ENCODE data around the gene DNAJB6.

DNA sequence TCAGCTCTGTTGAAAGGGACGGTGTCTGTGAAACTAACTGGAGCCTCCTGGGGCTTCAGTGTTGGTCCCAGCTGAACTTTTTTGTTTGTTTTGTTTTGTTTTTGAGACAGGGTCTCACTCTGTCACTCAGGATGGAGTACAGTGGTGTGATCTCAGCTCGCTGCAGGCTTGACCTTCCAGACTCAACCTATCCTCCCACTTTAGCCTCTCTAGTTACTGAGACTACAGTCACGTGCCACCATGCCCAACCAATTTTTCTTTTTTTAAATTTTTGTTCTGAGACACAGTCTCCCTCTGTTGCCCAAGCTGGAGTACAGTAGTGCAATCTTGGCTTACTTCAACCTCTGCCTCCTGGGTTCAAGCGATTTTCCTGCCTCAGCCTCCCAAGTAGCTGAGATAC, 13.4 kb upstream of the DNAJB6 start:
- TF ChIP-seq, protein P1, sequence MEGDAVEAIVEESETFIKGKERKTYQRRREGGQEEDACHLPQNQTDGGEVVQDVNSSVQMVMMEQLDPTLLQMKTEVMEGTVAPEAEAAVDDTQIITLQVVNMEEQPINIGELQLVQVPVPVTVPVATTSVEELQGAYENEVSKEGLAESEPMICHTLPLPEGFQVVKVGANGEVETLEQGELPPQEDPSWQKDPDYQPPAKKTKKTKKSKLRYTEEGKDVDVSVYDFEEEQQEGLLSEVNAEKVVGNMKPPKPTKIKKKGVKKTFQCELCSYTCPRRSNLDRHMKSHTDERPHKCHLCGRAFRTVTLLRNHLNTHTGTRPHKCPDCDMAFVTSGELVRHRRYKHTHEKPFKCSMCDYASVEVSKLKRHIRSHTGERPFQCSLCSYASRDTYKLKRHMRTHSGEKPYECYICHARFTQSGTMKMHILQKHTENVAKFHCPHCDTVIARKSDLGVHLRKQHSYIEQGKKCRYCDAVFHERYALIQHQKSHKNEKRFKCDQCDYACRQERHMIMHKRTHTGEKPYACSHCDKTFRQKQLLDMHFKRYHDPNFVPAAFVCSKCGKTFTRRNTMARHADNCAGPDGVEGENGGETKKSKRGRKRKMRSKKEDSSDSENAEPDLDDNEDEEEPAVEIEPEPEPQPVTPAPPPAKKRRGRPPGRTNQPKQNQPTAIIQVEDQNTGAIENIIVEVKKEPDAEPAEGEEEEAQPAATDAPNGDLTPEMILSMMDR (IDR thresholded peaks at IDR 0.05) = no peak
- TF ChIP-seq POLR2A (IDR thresholded peaks at IDR 0.05) (no peak), EP300 (IDR thresholded peaks at IDR 0.05) (no peak)

All from suprapubic skin (tissue), 3 donors.